ENCODE measurements around the gene PIANP.

DNA sequence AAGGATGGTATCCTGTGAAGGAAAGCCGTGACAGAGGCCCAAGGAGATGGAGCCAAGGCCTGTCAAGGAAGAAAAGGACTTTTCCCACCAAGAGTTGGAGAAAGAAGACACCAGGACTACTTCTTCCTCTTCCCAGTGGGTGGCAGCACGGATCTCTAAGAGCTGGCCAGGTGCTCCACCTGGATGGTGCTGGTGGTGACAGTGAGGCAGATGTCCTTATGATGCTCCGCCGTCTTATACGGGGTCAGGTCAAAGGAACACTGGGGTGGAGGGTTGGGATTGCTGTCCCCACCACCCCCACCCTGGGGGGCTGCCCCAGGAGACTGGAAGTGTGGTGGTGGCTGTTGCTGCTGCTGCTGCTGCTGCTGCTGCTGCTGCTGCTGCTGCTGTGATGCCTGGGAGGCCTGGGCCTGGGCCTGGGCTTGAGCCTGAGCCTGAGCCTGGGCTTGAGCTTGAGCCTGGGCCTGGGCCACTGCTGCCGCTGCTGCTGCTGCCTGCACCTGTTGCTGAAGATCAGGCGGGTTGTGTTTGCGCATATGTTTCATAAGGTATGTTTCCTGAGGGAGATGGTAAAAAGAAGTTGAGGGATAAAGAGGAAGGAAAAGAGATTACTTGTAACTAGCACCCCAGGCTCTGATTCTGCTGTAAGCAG is 32.9 kb downstream of the PIANP start:
- TF ChIP-seq, protein P1, sequence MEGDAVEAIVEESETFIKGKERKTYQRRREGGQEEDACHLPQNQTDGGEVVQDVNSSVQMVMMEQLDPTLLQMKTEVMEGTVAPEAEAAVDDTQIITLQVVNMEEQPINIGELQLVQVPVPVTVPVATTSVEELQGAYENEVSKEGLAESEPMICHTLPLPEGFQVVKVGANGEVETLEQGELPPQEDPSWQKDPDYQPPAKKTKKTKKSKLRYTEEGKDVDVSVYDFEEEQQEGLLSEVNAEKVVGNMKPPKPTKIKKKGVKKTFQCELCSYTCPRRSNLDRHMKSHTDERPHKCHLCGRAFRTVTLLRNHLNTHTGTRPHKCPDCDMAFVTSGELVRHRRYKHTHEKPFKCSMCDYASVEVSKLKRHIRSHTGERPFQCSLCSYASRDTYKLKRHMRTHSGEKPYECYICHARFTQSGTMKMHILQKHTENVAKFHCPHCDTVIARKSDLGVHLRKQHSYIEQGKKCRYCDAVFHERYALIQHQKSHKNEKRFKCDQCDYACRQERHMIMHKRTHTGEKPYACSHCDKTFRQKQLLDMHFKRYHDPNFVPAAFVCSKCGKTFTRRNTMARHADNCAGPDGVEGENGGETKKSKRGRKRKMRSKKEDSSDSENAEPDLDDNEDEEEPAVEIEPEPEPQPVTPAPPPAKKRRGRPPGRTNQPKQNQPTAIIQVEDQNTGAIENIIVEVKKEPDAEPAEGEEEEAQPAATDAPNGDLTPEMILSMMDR (IDR thresholded peaks at IDR 0.05; ENCODE audit: insufficient read depth, low read length, poor library complexity, severe bottlenecking), result no peak
- TF ChIP-seq EZH2phosphoT487 (conservative IDR thresholded peaks at IDR 0.05; ENCODE audit: low read length), result no peak
